Stimulated activated CD4-positive, alpha-beta T cell treated with anti-CD3 and anti-CD28 coated beads, TNF-alpha, amount 100 ng/mL, for 48 hours (primary cell): ENCODE measurements around the gene RETNLB.

ENCODE experiments used
- DNase-seq, 3 donors: peaks; one replicate each; pipeline ENCODE4 v3.0.0-alpha.2; 2020; ENCODE audit warnings: low read depth in 3 of 3

The RETNLB gene

GRCh38 chr3:108757404-108757982 is at the start of gene RETNLB:
TSS of gene RETNLB (minus strand) at chr3:108757410. CDS start at chr3:108757185, 225 bp downstream.
- DNase-seq, result no peak

GRCh38 chr3:108806316-108806715 is 49.1 kb upstream of the RETNLB start:
- no peak for DNase-seq

DNA sequence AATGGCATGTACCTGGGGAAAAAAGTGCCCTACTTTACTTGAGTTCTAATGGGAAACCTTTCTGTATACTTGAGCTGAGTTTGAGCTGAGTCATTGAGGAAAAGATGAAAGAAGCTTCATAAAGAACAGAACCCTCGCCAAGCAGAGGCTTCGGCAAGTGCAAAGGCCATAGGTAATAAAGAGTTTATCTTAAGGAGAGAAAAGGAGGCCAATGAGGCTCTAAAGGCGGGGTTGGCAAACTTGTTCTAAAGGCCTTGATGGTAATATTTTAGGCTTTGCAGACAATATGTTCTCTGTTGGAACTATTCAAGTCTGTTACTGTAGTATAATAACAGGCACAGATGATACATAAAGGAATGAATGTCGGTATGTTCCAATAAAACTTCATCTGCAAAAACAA is 47.8 kb upstream of the RETNLB start:
- DNase-seq, result no peak

DNA sequence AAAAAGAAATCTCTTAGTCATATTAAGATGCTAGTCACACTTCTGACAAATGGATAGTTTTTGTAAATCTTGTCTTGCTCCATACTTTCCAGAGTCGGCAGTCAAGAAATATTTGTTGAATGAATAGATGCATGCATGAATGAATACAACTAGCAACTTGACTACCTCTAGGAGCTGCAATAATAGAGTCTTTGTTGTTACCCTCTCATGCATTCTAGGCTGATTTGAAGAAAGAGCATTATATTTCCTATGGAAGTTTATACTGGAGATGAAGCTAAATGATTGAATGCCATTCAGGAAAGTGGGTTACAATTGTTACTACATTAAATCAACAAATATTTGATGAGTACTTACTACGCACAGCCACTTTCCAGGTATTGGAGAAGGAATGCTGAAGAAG is 47.2 kb upstream of the RETNLB start:
- DNase-seq, result no peak

- no peak for DNase-seq
Observed at GRCh38 chr3:108791473-108791872, 34.3 kb upstream of the RETNLB start.

- peak in 1 of 3 donors; percentile 3 for DNase-seq
Observed at GRCh38 chr3:108780235-108780634, 23.0 kb upstream of the RETNLB start.

- no peak for DNase-seq
Observed at GRCh38 chr3:108779496-108779895, 22.3 kb upstream of the RETNLB start.

- DNase-seq, result no peak
Observed at GRCh38 chr3:108775649-108776048, 18.4 kb upstream of the RETNLB start.

DNA sequence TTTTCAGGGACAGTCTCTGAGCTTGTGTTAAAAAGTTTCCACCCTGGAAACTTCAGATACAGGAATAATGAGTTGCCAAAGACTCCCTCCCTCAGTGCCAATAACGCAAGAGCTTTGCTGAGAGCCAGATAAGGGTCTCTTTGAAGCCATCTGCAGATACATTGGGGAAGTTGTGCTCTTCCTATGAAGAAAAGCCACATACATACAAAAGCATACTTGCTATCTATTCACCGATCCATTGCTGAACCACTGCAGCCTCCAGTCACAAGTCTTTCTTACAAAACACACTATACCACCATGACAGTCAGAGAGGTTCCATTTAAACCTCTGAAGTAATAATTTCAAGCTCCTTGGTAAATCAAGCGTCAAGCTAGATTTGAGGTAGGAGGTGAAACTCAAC is 10.0 kb upstream of the RETNLB start:
- DNase-seq, result no peak

- DNase-seq, result no peak
Observed at GRCh38 chr3:108755686-108756085, 1.5 kb downstream of the RETNLB start.

- no peak for DNase-seq
Observed at GRCh38 chr3:108744762-108745161, 12.4 kb downstream of the RETNLB start.

DNA sequence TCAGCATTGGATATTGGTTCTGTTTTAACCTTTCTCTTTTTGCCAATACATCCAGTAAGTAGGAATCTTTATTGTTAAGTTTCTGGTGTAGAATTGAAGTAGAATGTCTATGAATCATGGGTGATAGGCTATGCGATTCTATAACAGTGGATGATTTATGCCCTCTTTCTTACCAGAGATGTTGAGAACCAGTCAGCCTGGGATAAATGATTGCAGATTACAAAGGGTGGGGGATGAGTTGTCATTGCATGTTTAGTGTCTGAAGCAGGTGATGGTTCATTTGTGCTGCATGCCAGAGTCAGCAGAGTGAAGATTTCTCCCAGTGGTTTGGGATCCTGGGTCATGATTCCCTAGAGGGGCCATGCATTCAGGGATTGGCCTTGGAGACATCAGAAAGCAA is 14.3 kb downstream of the RETNLB start:
- no peak for DNase-seq

DNA sequence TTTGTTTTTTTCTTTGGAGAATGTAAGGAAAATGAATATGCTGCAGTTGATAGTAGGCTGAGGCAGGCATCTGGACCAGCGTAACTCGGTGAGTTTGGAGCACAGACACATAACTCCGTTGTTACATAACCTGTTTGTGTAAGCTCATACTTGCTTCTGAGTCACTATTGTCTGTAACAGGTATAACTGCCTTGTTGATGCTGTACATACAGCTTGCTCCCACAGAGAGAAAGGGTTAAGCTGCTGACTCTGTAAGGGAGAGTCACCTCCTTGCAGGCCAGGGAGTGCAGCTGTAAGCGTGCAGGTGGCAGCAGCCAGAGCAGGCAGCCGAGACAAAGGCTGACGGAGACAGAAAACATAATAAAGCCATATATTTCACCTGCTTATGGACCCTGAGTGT is 20.4 kb downstream of the RETNLB start:
- DNase-seq, result no peak

DNA sequence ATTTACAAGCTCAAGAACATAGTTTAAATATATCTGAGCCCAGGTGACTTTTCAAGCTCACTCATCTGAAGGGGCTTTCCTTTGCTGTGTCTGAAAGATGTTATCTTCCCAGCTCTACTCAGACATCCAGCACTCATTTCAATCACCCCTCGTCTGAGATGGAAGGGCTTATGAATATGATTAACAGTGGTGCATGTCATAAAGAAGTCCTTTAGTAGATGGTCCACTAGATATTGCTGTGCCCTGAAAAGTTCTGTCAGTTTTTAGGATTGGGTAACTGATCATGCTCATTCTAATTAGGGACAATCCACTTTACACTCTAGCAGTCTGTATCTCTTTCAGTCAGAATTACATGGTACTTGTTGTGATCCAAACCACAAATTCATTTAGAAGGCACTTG is 28.3 kb downstream of the RETNLB start:
- no peak for DNase-seq

DNA sequence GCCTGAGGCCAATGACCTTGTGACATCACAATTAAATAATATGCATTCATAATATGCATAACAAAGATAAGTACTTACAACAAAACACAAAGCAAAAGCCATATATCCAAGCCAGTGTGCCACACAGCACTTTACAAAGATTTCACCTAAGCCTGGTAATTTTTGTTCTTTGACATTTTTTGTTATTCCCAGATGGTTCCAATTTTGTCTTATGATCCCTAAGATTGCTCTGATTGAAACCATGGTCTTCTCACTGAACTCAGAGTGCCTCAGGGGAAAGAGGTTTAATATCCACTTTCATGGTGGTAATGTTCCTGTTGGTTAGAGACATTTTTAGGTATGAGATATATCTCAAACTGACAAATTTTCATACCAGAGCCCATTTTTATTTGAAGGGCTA is 29.1 kb downstream of the RETNLB start:
- no peak for DNase-seq

DNA sequence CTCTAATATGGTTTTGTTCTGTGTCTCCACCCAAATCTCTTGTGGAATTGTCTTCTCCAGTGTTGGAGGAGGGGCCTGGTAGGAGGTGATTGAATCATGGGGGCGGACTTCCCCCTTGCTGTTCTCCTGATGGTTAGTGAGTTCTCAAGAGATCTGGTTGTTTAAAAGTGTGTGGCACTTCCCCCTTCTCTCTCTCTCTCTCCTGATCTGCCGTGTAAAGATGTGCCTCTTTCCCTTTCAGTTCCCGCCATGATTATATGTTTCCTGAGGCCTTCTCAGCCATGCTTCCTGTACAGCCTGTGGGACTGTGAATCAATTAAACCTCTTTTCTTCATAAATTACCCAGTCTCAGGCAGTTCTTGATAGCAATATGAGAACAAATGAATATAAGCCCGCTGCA is 33.1 kb downstream of the RETNLB start:
- DNase-seq, result no peak

- no peak for DNase-seq
Observed at GRCh38 chr3:108722724-108723123, 34.5 kb downstream of the RETNLB start.

GRCh38 chr3:108719178-108719806 is 37.9 kb downstream of the RETNLB start:
- no peak for DNase-seq

DNA sequence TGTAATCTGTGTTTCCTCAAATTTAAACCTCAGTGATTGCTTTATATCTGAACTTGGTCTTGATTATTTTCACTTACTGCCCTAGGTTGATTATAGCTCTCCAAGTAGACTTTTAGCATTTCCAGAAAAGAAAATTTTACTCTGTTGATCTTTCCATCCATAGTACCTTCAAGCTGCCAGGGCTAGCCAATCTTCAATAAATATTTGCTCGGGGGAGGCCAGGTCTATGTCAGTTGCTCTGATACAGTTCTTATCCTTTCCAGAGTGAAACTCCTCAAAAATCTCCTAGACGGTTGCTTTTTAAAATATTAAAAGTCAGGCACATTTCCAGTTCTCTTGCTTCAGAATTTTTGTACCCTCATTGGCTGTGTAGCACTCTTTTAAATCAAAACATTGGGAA is 38.8 kb downstream of the RETNLB start:
- DNase-seq, result no peak

DNA sequence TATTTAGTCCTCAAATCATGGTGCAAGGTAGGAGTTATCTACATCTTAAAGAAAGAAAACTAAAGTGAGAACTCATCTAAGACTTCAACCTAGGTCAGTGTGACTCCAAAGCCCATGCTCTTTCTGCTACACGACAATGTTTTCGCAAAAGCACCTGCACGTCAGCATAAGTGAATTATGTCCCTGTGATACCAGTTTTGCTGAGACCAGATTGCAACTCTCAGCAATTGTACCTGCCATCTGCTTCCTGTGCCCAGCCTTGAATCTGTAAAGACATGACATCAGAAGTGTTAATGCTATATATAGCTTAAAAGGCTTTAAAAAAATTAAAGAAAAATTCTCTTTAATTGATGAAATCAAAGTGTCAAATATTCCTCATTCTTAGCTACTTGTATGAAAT is 43.4 kb downstream of the RETNLB start:
- DNase-seq, result no peak

- DNase-seq, result no peak
Observed at GRCh38 chr3:108713009-108713516, 44.1 kb downstream of the RETNLB start.
